Measurements from ENCODE around the gene SNIP1. TPM values are rescaled to one million over a fixed set of nuclear protein-coding genes. Genes with fewer than 3 reads are reported as not detected.
"Not testable (repeated sequence)": the region's sequence is repeated elsewhere in the genome, so short reads cannot be mapped to it uniquely, and the experiment has no call there.

SNIP1 gene
- total RNA-seq, 1 experiment from 2014 or later: 23.5 TPM

DNA sequence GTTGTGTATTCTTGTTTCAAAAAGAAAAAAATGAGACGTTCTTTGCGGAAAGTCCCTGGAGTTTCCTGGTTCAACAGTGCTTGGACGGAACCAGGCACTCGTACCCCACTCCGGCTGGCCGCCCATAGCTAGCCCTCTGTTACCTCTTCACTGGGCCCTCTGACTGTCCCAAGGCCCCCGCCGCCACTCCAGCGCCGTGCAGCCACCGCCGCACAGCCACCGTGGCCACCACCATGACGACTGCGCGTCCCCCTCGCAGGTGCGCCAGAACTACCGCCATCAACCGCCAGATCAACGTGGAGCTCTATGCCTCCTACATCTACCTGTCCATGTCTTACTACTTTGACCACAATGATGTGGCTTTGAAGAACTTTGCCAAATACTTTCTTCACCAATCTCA, 9.6 kb downstream of the SNIP1 start:
- ChIA-PET POLR2A (ENCODE audit: unreplicated experiment) (interaction anchor here (0.5 to 0.6 kb wide), 2 partner anchors 71 to 111 kb away, joined by 3 to 5 read pairs; no protein-coding TSS in a partner anchor), CTCF (no interaction called here)
- Histone ChIP-seq H3K4me1 (replicated peaks; ENCODE audit: insufficient read depth) (no peaks in the 10 kb centered on the region), H3K27ac (no peak overlapping the region), H3K4me2 (no peak overlapping the region), H3K27me3 (ENCODE audit: insufficient read depth, low read depth) (no peaks in the 10 kb centered on the region), H2AFZ (no peak overlapping the region), H3K9me3 (ENCODE audit: insufficient read depth, low read depth) (no peaks in the 10 kb centered on the region), H3K9me2 (ENCODE audit: insufficient read depth) (no peaks in the 10 kb centered on the region), H3K4me3 (no peak overlapping the region), H3K36me3 (ENCODE audit: low read depth) (peaks cover 27% of the 10 kb centered on the region; the same call in 1 of the 2 replicates), H4K20me1 (ENCODE audit: insufficient read depth) (peaks cover 2% of the 10 kb centered on the region; the same call in 1 of the 2 replicates), H3F3A (ENCODE audit: insufficient read depth, low read depth) (no peaks in the 10 kb centered on the region), H3K79me2 (ENCODE audit: low read depth) (peaks cover 10% of the 10 kb centered on the region; the same call in 1 of the 2 replicates)
- intact Hi-C loops (cut with micrococcal nuclease; ENCODE audit: unreplicated experiment): no loop called here
- TF ChIP-seq EZH2 (IDR thresholded peaks at IDR 0.05; ENCODE audit: low read depth): no peak
- TF ChIP-seq CTCF (conservative IDR thresholded peaks at IDR 0.05): no peak
- no peak for DNase-seq
- BruUV-seq (replicated peaks): no TSS peak

GRCh38 chr1:37540036-37540785, 13.9 kb downstream of the SNIP1 start:
- Histone ChIP-seq H3K9me3 (ENCODE audit: insufficient read depth, low read depth) (no peaks in the 10 kb centered on the region), H3K4me2 (no peak overlapping the region), H3K27ac (no peak overlapping the region), H3K4me3 (no peak overlapping the region), H3K79me2 (ENCODE audit: low read depth) (peaks cover 18% of the 10 kb centered on the region), H3K36me3 (ENCODE audit: low read depth) (peaks cover 36% of the 10 kb centered on the region), H3K4me1 (replicated peaks; ENCODE audit: insufficient read depth) (peaks cover 30% of the 10 kb centered on the region), H3F3A (ENCODE audit: insufficient read depth, low read depth) (peaks cover 29% of the 10 kb centered on the region), H2AFZ (no peak overlapping the region), H3K27me3 (ENCODE audit: insufficient read depth, low read depth) (no peaks in the 10 kb centered on the region), H4K20me1 (ENCODE audit: insufficient read depth) (peaks cover 12% of the 10 kb centered on the region; the same call in 1 of the 2 replicates), H3K9me2 (ENCODE audit: insufficient read depth) (peaks cover 3% of the 10 kb centered on the region; the same call in 1 of the 2 replicates)
- intact Hi-C loops (cut with micrococcal nuclease; ENCODE audit: unreplicated experiment): no loop called here
- no TSS peak for BruUV-seq (replicated peaks)
- TF ChIP-seq EZH2 (IDR thresholded peaks at IDR 0.05; ENCODE audit: low read depth) (no peak), CTCF (conservative IDR thresholded peaks at IDR 0.05) (no peak)
- ChIA-PET CTCF (no interaction called here), POLR2A (ENCODE audit: unreplicated experiment) (interaction anchor here (0.6 kb wide), 1 partner anchor 66 kb away, joined by 9 read pairs; no protein-coding TSS in a partner anchor)
- no peak for DNase-seq

DNA sequence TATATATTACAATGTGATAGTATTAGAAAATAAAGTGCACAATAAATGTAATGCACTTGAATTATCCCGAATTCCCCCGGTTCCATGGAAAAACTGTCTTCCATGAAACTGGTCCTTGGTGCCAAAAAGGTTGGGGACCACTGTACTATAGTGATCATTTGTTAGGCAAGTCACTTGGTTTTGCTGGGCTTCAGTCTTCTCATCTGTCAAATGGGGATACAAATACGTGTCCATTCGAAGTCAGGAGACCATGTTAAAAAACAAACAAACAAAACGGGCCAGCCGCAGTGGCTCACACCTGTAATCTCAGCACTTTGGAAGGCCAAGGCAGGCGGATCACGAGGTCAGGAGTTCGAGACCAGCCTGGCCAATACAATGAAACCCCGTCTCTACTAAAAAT, 14.9 kb downstream of the SNIP1 start:
- DNase-seq; H3K4me2 ChIP-seq; intact Hi-C loops (cut with micrococcal nuclease; ENCODE audit: unreplicated experiment); BruUV-seq (replicated peaks); H3K27ac ChIP-seq; H3K27me3 ChIP-seq (ENCODE audit: insufficient read depth, low read depth); H3K9me3 ChIP-seq (ENCODE audit: insufficient read depth, low read depth); H3K4me3 ChIP-seq; H2AFZ ChIP-seq; H3K9me2 ChIP-seq (ENCODE audit: insufficient read depth); CTCF ChIA-PET: not testable (repeated sequence)
- POLR2A ChIA-PET (ENCODE audit: unreplicated experiment): interaction anchor here (0.6 kb wide), 1 partner anchor 25 kb away, joined by 5 read pairs; the partner anchor contains the start of gene MEAF6
- H3K79me2 ChIP-seq (ENCODE audit: low read depth): peaks cover 18% of the 10 kb centered on the region
- H4K20me1 ChIP-seq (ENCODE audit: insufficient read depth): peaks cover 12% of the 10 kb centered on the region; the same call in 1 of the 2 replicates
- H3F3A ChIP-seq (ENCODE audit: insufficient read depth, low read depth): peaks cover 37% of the 10 kb centered on the region
- peaks cover 33% of the 10 kb centered on the region for H3K36me3 ChIP-seq (ENCODE audit: low read depth)
- peaks cover 39% of the 10 kb centered on the region for H3K4me1 ChIP-seq (replicated peaks; ENCODE audit: insufficient read depth)

All from PC-9 (cell line).